Epithelial cell of esophagus (primary cell): ENCODE results near the gene ATP8B4.
A peak's percentile ranks its signal among the peaks of the same experiment; 100 is the strongest.

Experiments used
- DNase-seq: peaks from one replicate; pipeline ENCODE4 v3.0.0; 2010; ENCODE audit warnings: low read depth
- H3K4me3 ChIP-seq: 2 replicates; pipeline ENCODE4 v1.5.1; 2011; ENCODE audit warnings: mild to moderate bottlenecking, low read length, control low read depth
- CTCF ChIP-seq: IDR thresholded peaks from 2 replicates; pipeline ENCODE4 v1.5.1; 2011; ENCODE audit warnings: low read depth, mild to moderate bottlenecking, low read length, control low read depth, inconsistent platforms; ENCODE audit not compliant: insufficient read depth; ENCODE audit errors: missing control alignments

ATP8B4 gene

GRCh38 chr15:50146632-50147031 is 27.6 kb upstream of the ATP8B4 start:
- DNase-seq: no peak
- no peak for TF ChIP-seq CTCF
- H3K4me3 ChIP-seq: no peak overlapping the region

GRCh38 chr15:50145451-50145872 is 26.4 kb upstream of the ATP8B4 start:
- TF ChIP-seq CTCF: peak; percentile 45
- H3K4me3 ChIP-seq: no peak overlapping the region
- DNase-seq: peak; percentile 81

GRCh38 chr15:50144341-50145120 is 25.5 kb upstream of the ATP8B4 start:
- H3K4me3 ChIP-seq: no peak overlapping the region
- TF ChIP-seq CTCF: no peak
- DNase-seq: no peak

- no peak for DNase-seq
- no peak overlapping the region for H3K4me3 ChIP-seq
- TF ChIP-seq CTCF: no peak
Measured at GRCh38 chr15:50143255-50143860, 24.3 kb upstream of the ATP8B4 start.

- no peak for DNase-seq
- TF ChIP-seq CTCF: no peak
- no peak overlapping the region for H3K4me3 ChIP-seq
Measured at GRCh38 chr15:50141856-50142255, 22.8 kb upstream of the ATP8B4 start.

- no peak for DNase-seq
- no peak overlapping the region for H3K4me3 ChIP-seq
Measured at GRCh38 chr15:50140983-50141382, 21.9 kb upstream of the ATP8B4 start.

More at GRCh38 chr15:50140983-50141382, 21.9 kb upstream of the ATP8B4 start:
- no peak for TF ChIP-seq CTCF
